Adrenal gland (tissue), 12 donors: ENCODE data around the gene VPS35L. TPM values are rescaled to one million over a fixed set of nuclear protein-coding genes. Genes with fewer than 3 reads are reported as not detected.

Experiments used
- DNase-seq, 7 donors: peaks; one replicate each; pipeline ENCODE4 v3.0.0-alpha.2; 2019 to 2020
- H3K27ac ChIP-seq, 5 donors: fragments of 200-600 bp; sonication (generic) in 4 of 5; 1 replicate in 3 of 5; 2 replicates in 2 of 5; pipeline versions ENCODE4 v1.5.1 to v1.8.0; 2016 to 2020; ENCODE audit warnings: mild to moderate bottlenecking in 1 of 5
- H3K27me3 ChIP-seq: fragments of 200-600 bp; 2 replicates; pipeline ENCODE4 v1.8.0; 2021
- H3K36me3 ChIP-seq, 2 donors: fragments of 200-600 bp; replicated peaks in 1 of 2; 1 replicate in 1 of 2; 2 replicates in 1 of 2; pipeline versions ENCODE4 v1.5.1 to v1.8.0; 2018 to 2022
- H3K4me1 ChIP-seq, 2 donors: fragments of 200-600 bp; replicated peaks in 1 of 2; 1 replicate in 1 of 2; 2 replicates in 1 of 2; pipeline versions ENCODE4 v1.5.1 to v1.8.0; 2018 to 2021
- H3K4me3 ChIP-seq, 4 donors: fragments of 200-600 bp; sonication (generic) in 3 of 4; one replicate each; pipeline ENCODE4 v1.5.1; 2016 to 2018
- H3K9me3 ChIP-seq, 3 donors: fragments of 200-600 bp; sonication (generic) in 1 of 3; replicated peaks in 1 of 3; 1 replicate in 2 of 3; 2 replicates in 1 of 3; pipeline versions ENCODE4 v1.5.1 to v1.8.0; 2016 to 2021
- POLR2A ChIP-seq, 2 donors: fragments of 450-650 bp; IDR thresholded peaks; one replicate each; pipeline ENCODE4 v1.6.1; 2017; ENCODE audit warnings: antibody characterized with exemption in 2 of 2, mild to moderate bottlenecking in 2 of 2, moderate library complexity in 1 of 2
- WGBS, 4 donors: extraction: QIAGEN DNeasy Blood & Tissue Kit in 2 of 4; methylation state at CpG; one replicate each; pipeline versions ENCODE4 v1.1.5 to v1.1.7; 2013 to 2017; 5-methylcytosine and 5-hydroxymethylcytosine counted together
- intact Hi-C, 2 donors: fragments of 100-400 bp; cut with DNase I; formaldehyde crosslinking; loops; one replicate each; pipeline versions ENCODE4 v1.14.1 to v1.15.0; 2022 to 2023
- polyA plus RNA-seq, 3 donors: library from polyadenylated mRNA; stranded (reverse); fragments of 200-250 nt in 2 of 3; fragments of 350-450 nt in 1 of 3; fragmentation: Illumina TruSeq in 1 of 3; extraction: RNeasy Lipid Tissue Mini Kit (QIAGEN cat#74804) in 1 of 3; gene quantifications; one replicate each; pipeline ENCODE4 v1.2.3, GENCODE V29; 2013 to 2014
- total RNA-seq, 9 donors: library from RNA; depleted of rRNA in 4 of 9; stranded (reverse); fragments of >200 nt in 4 of 9; fragments of 120-200 nt in 1 of 9; fragmentation: NEBNext Ultra II Directional in 1 of 9; extraction: Animal tissue kit (Norgen Biotek cat#: 25700) in 1 of 9; gene quantifications; one replicate each; pipeline versions ENCODE4 v1.1.0 to v1.2.4, GENCODE V29; 2013 to 2023
- TF ChIP-seq, protein P1 (sequence below), 6 experiments: fragments of 450-650 bp in 4 of 6; fragments of 200-600 bp in 2 of 6; sonication (generic) in 1 of 6; IDR thresholded peaks; 1 replicate in 5 of 6; 2 replicates in 1 of 6; pipeline versions ENCODE4 v1.5.1 to v1.8.0; 2016 to 2021; ENCODE audit warnings: antibody characterized with exemption in 6 of 6, mild to moderate bottlenecking in 2 of 6, moderate library complexity in 1 of 6
- donor health status: healthy with polysubstance abuse.
- donor health status: Bipolar disorder and iron deficiency.
- donor health status: DM: yes; HTN: yes; CAD: no.
- donor health status: DM: no; HTN: no; CAD: no.
- donor health status: DM: no; HTN: no; CAD: no.
- donor health status: DM: yes; HTN: yes; CAD: no.

Gene VPS35L
- total and polyA plus RNA-seq, 12 donors = 38.3 to 96.7 (median 66.9) TPM

DNA sequence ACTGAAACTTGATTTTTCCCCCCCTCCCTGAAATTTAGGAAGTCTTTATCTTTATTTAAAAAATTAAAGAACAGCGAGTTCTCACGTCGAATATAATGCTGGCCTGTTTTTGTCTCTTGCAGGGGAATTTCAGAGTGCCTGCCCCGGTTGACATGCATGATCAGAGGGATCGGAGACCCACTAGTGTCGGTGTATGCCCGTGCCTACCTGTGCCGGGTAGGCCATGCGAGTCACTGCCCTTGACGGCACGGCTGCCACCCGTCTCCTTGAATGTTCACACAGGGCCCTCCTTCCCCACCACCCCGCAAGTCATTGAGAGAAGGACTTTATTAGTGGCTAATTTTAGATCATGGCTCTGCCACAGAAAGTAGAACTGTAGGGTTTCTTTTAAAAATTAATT lies 54.7 kb downstream of the VPS35L start:
- no peak for DNase-seq
- Histone ChIP-seq H3K9me3 (no peaks in the 10 kb centered on the region), H3K36me3 (peaks cover 0 to 49% of the 10 kb centered on the region in 2 donors), H3K27me3 (no peaks in the 10 kb centered on the region), H3K4me1 (no peaks in the 10 kb centered on the region), H3K4me3 (no peak overlapping the region), H3K27ac (no peak overlapping the region)
- intact Hi-C loops = no loop called here
- TF ChIP-seq POLR2A (IDR thresholded peaks at IDR 0.05) = no peak
- TF ChIP-seq, protein P1, sequence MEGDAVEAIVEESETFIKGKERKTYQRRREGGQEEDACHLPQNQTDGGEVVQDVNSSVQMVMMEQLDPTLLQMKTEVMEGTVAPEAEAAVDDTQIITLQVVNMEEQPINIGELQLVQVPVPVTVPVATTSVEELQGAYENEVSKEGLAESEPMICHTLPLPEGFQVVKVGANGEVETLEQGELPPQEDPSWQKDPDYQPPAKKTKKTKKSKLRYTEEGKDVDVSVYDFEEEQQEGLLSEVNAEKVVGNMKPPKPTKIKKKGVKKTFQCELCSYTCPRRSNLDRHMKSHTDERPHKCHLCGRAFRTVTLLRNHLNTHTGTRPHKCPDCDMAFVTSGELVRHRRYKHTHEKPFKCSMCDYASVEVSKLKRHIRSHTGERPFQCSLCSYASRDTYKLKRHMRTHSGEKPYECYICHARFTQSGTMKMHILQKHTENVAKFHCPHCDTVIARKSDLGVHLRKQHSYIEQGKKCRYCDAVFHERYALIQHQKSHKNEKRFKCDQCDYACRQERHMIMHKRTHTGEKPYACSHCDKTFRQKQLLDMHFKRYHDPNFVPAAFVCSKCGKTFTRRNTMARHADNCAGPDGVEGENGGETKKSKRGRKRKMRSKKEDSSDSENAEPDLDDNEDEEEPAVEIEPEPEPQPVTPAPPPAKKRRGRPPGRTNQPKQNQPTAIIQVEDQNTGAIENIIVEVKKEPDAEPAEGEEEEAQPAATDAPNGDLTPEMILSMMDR (IDR thresholded peaks at IDR 0.05) = no peak
- 89 to 91% (median 90%) methylated on average over 13 of the region's 13 CpGs for WGBS, 4 donors

DNA sequence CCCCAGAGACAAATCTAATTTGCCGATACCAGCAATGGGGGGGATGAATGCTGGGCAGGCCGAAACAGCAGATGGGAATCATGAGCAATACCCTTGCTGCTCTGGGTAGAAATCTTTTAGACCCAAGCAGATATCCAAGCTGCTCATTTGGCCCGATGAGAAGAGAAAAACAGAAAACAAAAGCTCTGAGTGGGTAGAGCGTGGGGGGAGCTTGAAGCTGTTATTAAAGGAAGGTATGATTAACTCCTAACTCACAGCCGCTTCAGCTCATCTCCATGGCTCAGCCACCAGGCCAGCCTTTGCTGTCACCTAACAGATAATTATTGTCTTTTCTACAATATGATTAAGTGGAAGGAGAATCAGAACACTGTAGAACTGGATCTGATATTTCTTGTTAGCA lies 58.3 kb downstream of the VPS35L start:
- intact Hi-C loops = no loop called here
- H3K27me3 ChIP-seq = no peaks in the 10 kb centered on the region
- peaks cover 0 to 53% of the 10 kb centered on the region in 2 donors for H3K36me3 ChIP-seq
- 87 to 97% (median 94%) methylated on average over 5 of the region's 5 CpGs for WGBS, 4 donors
- TF ChIP-seq POLR2A (IDR thresholded peaks at IDR 0.05) = no peak
- TF ChIP-seq, protein P1 (IDR thresholded peaks at IDR 0.05) = no peak
- no peak for DNase-seq
- H3K4me1 ChIP-seq = no peaks in the 10 kb centered on the region
- no peak overlapping the region for H3K27ac ChIP-seq
- no peaks in the 10 kb centered on the region for H3K9me3 ChIP-seq
- H3K4me3 ChIP-seq = no peak overlapping the region

DNA sequence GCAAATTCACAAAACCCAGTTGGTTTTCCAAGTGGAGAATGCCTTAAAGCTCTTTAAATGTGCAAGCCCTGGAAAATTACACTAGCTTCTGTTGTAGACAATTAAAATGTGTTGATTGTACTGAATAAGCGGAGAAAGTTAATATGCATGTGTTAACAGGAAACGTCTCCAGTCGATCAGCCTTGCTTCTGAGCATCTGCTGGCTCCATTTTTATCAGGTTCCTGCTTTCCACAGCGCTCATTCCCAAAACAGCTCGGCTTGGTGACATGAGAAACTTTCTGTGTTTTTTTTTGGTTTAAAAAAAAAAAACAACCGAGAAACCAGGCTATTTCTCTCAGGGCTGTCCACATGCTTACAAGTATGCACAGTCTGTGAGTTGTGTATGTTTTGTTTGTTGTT lies 60.7 kb downstream of the VPS35L start:
- no peak overlapping the region for H3K27ac ChIP-seq
- H3K9me3 ChIP-seq = no peaks in the 10 kb centered on the region
- intact Hi-C loops = no loop called here
- H3K36me3 ChIP-seq = peaks cover 0 to 40% of the 10 kb centered on the region in 2 donors
- TF ChIP-seq, protein P1 (IDR thresholded peaks at IDR 0.05) = no peak
- TF ChIP-seq POLR2A (IDR thresholded peaks at IDR 0.05) = no peak
- no peaks in the 10 kb centered on the region for H3K4me1 ChIP-seq
- no peak for DNase-seq
- 92 to 95% (median 92%) methylated on average over 6 of the region's 6 CpGs for WGBS, 4 donors
- no peaks in the 10 kb centered on the region for H3K27me3 ChIP-seq
- H3K4me3 ChIP-seq = no peak overlapping the region

DNA sequence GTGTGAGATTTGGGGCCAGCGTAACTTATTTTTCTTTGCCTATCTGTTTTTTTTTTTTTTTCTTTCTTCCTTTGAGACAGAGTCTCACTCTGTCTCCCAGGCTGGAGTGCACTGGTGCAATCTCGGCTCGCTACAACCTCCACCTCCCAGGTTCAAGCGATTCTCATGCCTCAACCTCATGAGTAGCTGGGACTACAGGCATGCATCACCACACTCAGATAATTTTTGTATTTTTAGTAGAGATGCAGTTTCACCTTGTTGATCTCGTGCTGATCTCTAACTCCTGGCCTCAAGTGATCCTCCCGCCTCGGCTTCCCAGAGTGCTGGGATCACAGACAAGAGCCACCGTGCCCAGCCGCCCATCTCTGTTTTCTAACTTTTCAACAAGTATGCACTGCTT lies 63.4 kb downstream of the VPS35L start:
- no peaks in the 10 kb centered on the region for H3K27me3 ChIP-seq
- no peak for TF ChIP-seq POLR2A (IDR thresholded peaks at IDR 0.05)
- TF ChIP-seq, protein P1 (IDR thresholded peaks at IDR 0.05) = no peak
- no peaks in the 10 kb centered on the region for H3K4me1 ChIP-seq
- H3K27ac ChIP-seq = no peak overlapping the region
- no peak for DNase-seq
- H3K9me3 ChIP-seq = no peaks in the 10 kb centered on the region
- H3K36me3 ChIP-seq = peaks cover 0 to 30% of the 10 kb centered on the region in 2 donors
- H3K4me3 ChIP-seq = no peak overlapping the region
- 97 to 99% (median 98%) methylated on average over 9 of the region's 9 CpGs for WGBS, 4 donors
- intact Hi-C loops = no loop called here
